HG03442 (cell line): ENCODE results near the gene TBCEL.
"Not testable (repeated sequence)": the region's sequence is repeated elsewhere in the genome, so short reads cannot be mapped to it uniquely, and the experiment has no call there.

ENCODE experiments used
- ATAC-seq: cut with Tn5 transposase; IDR thresholded peaks from one replicate; pipeline ENCODE4 v1.9.1; 2021; ENCODE audit warnings: mild to moderate bottlenecking, moderate library complexity; ENCODE audit not compliant: unreplicated experiment

TBCEL gene

DNA sequence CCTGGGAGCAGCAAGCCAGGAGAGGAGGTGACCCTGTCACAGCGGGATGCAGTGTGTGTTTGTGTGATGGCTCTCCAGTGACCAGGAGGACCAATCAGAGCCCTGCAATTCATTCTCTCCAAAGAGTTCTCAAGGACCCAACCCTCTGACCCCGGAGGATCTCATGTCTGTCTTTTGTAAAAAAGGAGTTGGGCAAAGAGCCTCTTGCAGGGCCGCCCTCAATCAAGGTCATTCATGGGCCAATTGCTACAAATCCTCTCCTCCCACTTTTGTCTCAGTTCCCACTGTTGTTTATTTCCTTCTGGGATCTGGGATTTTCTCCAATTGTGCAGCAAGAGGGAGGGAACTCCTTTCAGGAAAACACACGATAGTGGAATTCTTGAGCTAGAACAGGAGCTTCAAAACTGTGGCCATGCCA is 81.2 kb downstream of the TBCEL start:
- ATAC-seq, result no peak

GRCh38 chr11:121105481-121106195 is 81.7 kb downstream of the TBCEL start:
- no peak for ATAC-seq

GRCh38 chr11:121106812-121107211 is 82.9 kb downstream of the TBCEL start:
- ATAC-seq, result no peak

DNA sequence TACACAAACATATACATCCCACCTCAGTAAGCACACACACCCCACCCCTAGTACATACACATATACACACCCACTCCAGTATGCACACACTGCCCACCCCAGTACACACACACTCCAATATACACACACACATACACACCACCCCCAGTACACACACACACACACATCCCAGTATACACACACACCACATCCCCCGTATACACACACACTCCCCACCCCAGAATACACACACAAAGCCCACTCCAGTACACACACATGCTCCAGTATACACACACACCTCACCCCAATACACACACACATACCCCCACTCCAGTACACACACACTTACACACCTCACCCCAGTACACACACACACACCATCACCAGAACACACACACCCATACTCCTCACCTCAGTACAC is 84.5 kb downstream of the TBCEL start:
- no peak for ATAC-seq

GRCh38 chr11:121109471-121109870 is 85.6 kb downstream of the TBCEL start:
- no peak for ATAC-seq

GRCh38 chr11:121109916-121110586 is 86.1 kb downstream of the TBCEL start:
- ATAC-seq, result no peak

DNA sequence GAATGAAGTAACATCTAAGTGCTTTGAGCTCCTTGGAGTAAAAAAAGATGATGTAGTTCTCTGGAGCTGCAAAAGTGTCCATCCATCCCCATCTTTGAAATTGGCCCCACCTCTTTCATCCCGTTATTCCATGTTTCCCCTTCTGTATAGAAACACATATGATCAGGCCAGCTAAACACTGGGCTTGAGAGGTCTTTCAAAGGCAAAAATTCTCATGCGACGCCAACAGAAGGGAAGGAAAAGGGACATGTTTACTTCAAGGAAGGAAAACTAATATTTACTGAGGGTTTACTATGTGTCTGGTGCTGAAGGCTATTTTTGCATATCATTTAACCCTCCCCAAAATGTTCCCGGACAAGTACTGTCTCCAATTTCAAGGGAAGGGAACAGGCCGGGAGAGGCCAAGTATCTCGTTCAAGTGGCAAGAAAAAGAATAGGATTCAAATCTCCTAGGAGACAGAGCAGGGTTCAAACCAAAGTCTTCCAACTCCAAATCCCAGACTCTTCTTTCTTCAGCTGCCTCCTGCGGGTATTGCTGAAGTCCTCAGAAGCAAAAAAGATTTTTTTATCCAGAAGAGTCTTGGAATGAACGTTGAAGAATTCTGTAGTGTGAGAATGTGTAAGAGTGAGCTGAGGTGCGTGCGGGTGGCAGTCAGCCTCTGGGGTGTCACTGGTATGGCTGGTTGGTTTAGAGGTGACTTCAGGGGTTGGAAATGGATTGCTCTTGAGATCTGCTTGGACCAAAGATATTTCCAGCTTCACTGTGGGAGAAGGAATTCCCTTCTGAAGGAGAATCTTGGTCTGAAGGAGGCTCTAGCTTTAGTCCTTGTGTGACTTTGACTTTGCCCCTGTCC is 87.2 kb downstream of the TBCEL start:
- no peak for ATAC-seq

DNA sequence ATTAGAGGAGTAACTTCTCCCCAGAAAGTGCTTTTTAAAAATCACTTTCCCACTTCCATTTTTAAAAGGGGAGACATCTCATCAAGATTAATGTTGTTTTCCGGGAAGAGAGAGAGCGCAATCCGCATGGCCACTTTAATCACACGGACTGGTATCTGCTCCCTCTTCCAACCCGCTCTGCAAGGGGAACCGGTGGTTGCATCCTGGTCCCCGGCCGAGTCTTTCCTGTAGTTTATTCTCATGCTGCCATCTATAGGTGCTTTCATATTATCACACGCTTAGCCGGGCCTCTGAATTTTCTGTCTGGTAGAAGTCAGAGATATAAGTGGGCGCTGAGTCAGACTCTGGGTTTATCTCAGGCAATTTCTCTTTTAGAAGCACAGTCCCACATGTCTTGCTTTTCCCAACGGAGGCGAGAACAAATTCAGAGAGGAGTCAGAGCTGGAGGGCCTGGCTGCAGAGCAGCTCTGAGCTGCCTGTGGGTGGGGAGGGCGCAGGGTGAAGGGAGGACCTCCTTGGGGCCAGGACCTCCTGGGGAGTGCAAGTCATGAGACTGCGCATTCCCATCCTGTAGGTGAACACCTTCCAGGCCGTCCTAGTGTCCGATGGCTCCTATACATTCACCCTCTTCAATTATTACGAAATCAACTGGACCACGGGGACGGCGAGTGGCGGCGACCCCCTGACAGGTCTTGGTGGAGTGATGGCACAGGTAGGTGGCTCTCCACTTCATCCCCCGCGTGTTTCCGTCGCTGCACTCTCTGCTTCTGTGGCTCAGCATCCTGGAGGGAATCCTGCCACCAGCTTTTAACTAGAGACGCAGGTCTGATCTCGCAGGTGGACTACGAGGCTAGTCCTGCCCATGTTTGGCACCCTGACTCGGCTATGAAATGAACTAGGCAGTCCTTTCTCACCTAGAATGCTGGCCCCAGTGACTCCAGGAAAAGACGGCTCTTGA is 88.9 kb downstream of the TBCEL start:
- ATAC-seq, result peak; percentile 64

GRCh38 chr11:121113611-121114010 is 89.7 kb downstream of the TBCEL start:
- no peak for ATAC-seq

- not testable (repeated sequence) for ATAC-seq
These were observed 91.1 kb downstream of the TBCEL start for GRCh38 chr11:121115024-121115423.

DNA sequence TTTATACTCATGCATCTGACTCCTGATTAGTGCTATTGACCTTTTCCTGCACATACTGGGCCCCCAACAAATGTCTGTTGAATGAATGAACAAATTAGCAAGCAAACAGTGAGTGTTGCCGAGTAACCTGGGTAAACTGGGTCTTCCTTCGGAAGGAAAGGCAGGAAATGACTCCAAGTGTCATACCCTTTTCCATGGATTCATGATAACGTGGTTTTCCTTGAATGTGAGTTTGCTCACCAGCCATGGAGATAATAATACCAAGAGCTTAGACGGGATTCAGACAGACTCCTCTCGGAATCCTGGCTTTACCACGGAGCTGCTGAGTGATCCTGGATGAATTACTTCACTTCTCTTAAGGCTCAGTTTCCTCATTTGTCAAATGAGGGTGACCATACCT is 93.9 kb downstream of the TBCEL start:
- no peak for ATAC-seq

GRCh38 chr11:121119440-121119839 is 95.5 kb downstream of the TBCEL start:
- ATAC-seq, result no peak

DNA sequence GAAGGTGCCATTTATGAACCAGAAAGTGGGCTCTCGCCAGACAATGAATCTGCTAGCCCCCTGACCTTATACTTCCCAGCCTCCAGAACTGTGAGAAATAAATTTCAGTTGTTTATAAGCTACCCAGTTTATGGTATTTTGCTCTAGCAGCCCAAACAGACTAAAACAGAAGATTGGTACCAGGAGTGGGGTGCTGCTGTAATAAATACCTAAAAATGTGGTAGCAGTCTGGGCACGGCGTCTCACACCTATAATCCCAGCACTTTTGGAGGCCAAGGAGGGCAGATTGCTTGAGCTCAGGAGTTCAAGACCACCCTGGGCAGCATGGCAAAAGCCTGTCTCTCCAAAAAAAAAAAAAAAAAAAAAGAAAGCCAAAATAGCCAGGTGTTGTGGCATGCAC is 98.4 kb downstream of the TBCEL start:
- ATAC-seq, result no peak

- no peak for ATAC-seq
These were observed 99.7 kb downstream of the TBCEL start for GRCh38 chr11:121123496-121124069.

GRCh38 chr11:121127809-121128208 is 103.9 kb downstream of the TBCEL start:
- ATAC-seq, result no peak

DNA sequence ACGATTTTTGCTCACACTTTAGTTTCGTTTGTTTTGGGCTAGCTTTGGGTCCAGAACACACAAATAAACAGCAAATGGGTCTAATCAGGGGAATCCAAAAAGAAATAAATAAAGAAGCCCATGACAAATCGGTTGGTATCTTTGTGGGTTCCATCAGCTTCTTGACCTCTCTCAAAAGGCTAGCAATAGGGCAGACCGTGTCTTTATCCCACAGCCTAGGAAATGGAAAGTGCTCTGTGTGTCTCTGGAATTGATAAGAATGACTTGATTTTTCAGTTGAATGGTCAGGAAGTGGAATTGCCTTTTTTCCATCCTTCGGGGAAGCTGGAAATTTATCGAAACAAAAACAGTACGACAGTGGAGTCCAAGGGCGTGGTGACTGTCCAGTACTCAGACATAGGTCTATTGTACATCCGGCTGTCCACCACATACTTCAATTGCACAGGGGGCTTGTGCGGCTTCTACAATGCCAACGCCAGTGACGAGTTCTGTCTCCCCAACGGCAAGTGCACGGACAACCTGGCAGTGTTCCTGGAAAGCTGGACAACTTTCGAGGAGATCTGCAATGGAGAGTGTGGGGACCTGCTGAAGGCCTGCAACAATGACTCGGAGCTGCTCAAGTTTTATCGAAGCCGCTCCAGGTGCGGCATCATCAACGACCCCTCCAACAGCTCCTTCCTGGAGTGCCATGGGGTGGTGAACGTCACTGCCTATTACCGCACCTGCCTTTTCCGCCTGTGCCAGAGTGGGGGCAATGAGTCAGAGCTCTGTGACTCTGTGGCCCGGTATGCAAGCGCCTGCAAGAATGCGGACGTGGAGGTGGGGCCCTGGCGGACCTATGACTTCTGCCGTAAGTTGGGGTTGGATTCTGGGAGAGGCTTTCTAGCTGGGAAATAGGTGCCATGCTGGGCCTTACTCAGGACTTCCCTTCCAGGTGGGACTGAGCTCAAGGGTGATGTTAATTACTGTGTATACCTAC is 105.7 kb downstream of the TBCEL start:
- ATAC-seq, result no peak

DNA sequence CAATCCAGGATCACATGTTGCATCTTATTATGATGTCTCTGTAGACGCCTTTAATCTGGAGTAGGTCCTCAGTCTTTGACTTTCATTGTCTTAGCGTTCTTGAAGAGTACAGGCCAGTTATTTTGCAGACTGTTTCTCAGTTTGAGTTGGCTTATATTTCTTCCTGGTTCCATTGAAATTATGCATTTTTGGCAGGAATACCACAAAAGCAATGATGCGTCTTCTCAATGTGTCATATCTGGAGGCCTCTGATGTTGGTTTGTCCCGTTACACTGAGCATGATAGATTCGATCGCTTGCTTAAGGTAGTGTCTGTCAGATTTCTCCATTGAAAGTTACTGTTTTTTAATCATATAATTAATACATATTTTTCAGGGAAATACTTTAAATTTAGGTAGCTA is 107.8 kb downstream of the TBCEL start:
- no peak for ATAC-seq

GRCh38 chr11:121132211-121132976 is 108.5 kb downstream of the TBCEL start:
- no peak for ATAC-seq
